Testis (tissue), 2 donors: Measurements from ENCODE around the gene IL9R.
"Not testable (repeated sequence)": the region's sequence is repeated elsewhere in the genome, so short reads cannot be mapped to it uniquely, and the experiment has no call there.

Experiments used
- CTCF ChIP-seq, 3 experiments: fragments of 450-650 bp in 2 of 3; fragments of 200-600 bp in 1 of 3; sonication (generic) in 1 of 3; IDR thresholded peaks; one replicate each; pipeline ENCODE4 v1.5.1; 2016 to 2019; ENCODE audit warnings: antibody characterized with exemption in 3 of 3, mild to moderate bottlenecking in 2 of 3, moderate library complexity in 1 of 3
- POLR2A ChIP-seq: fragments of 450-650 bp; IDR thresholded peaks from one replicate; pipeline ENCODE4 v1.6.1; 2017; ENCODE audit warnings: antibody characterized with exemption, mild to moderate bottlenecking, moderate library complexity

- not testable (repeated sequence) for TF ChIP-seq POLR2A; CTCF (IDR thresholded peaks at IDR 0.05)
These were observed 31.8 kb downstream of the IL9R start for GRCh38 chrX:156029296-156029695.
